Keratinocyte (primary cell): Measurements from ENCODE around the gene MAP3K3. TPM values are rescaled to one million over a fixed set of nuclear protein-coding genes. Genes with fewer than 3 reads are reported as not detected.

ENCODE experiments used
- DNase-seq: peaks from one replicate; pipeline ENCODE4 v3.0.0-alpha.2; 2011; ENCODE audit warnings: low read depth, missing footprints, low spot score
- FAIRE-seq: peaks from 2 replicates; lab custom pipeline; 2011; peaks lifted over from hg19 to GRCh38; lab: Jason Lieb, UNC
- H2AFZ ChIP-seq: 2 replicates; pipeline ENCODE4 v1.6.0; 2012; ENCODE audit warnings: low read length, control low read depth, inconsistent platforms; ENCODE audit not compliant: control insufficient read depth
- H3K27ac ChIP-seq: 2 replicates; pipeline ENCODE4 v1.5.1; 2011; ENCODE audit warnings: low read length; ENCODE audit not compliant: control insufficient read depth, insufficient read depth
- H3K27me3 ChIP-seq: 3 replicates; pipeline ENCODE4 v1.6.0; 2011; ENCODE audit warnings: low read length; ENCODE audit not compliant: control insufficient read depth, insufficient read depth; ENCODE audit errors: extremely low read depth
- H3K36me3 ChIP-seq, 2 experiments: 2 replicates in 1 of 2; 3 replicates in 1 of 2; pipeline ENCODE4 v1.5.1; 2011; ENCODE audit warnings: low read length in 2 of 2, mild to moderate bottlenecking in 1 of 2; ENCODE audit not compliant: control insufficient read depth in 2 of 2, insufficient read depth in 2 of 2; ENCODE audit errors: extremely low read depth in 1 of 2
- H3K4me1 ChIP-seq: 3 replicates; pipeline ENCODE4 v1.5.1; 2011; ENCODE audit warnings: low read length; ENCODE audit not compliant: control insufficient read depth, insufficient read depth; ENCODE audit errors: extremely low read depth
- H3K4me2 ChIP-seq: 3 replicates; pipeline ENCODE4 v1.6.0; 2011; ENCODE audit warnings: low read depth, low read length; ENCODE audit not compliant: control insufficient read depth, insufficient read depth; ENCODE audit errors: extremely low read depth
- H3K4me3 ChIP-seq, 3 experiments: fragments of 200-600 bp in 1 of 3; sonication (generic) in 1 of 3; 2 replicates in 2 of 3; 3 replicates in 1 of 3; pipeline ENCODE4 v1.5.1; 2011 to 2016; ENCODE audit warnings: low read length in 3 of 3, mild to moderate bottlenecking in 3 of 3, control low read depth in 2 of 3, inconsistent platforms in 1 of 3, low read depth in 1 of 3, mixed read lengths in 1 of 3, mixed run types in 1 of 3, moderate library complexity in 1 of 3; ENCODE audit not compliant: control insufficient read depth in 2 of 3, insufficient read depth in 2 of 3; ENCODE audit errors: extremely low read depth in 1 of 3
- H3K79me2 ChIP-seq: 2 replicates; pipeline ENCODE4 v1.6.0; 2012; ENCODE audit warnings: low read length; ENCODE audit not compliant: control insufficient read depth, insufficient read depth
- H3K9ac ChIP-seq: 3 replicates; pipeline ENCODE4 v1.6.0; 2011; ENCODE audit warnings: low read length; ENCODE audit not compliant: control insufficient read depth, insufficient read depth; ENCODE audit errors: extremely low read depth
- H3K9me1 ChIP-seq: 3 replicates; pipeline ENCODE4 v1.6.0; 2011; ENCODE audit warnings: low read length; ENCODE audit not compliant: control insufficient read depth, insufficient read depth; ENCODE audit errors: extremely low read depth
- H3K9me3 ChIP-seq: 2 replicates; pipeline ENCODE4 v1.5.1; 2012; ENCODE audit warnings: low read depth, low read length; ENCODE audit not compliant: control insufficient read depth
- H4K20me1 ChIP-seq: 3 replicates; pipeline ENCODE4 v1.6.0; 2011; ENCODE audit warnings: low read length; ENCODE audit not compliant: control insufficient read depth, insufficient read depth; ENCODE audit errors: extremely low read depth
- CTCF ChIP-seq, 3 experiments: IDR thresholded peaks in 1 of 3; conservative IDR thresholded peaks in 1 of 3; optimal IDR thresholded peaks in 1 of 3; 2 replicates in 2 of 3; 3 replicates in 1 of 3; pipeline versions ENCODE3 to v1.5.1; 2011; ENCODE audit warnings: low read length in 3 of 3, mild to moderate bottlenecking in 3 of 3, moderate library complexity in 2 of 3, control low read depth in 1 of 3, inconsistent platforms in 1 of 3; ENCODE audit not compliant: insufficient read depth in 2 of 3; ENCODE audit errors: extremely low read depth in 1 of 3
- EZH2 ChIP-seq: IDR thresholded peaks from one replicate; pipeline ENCODE4 v1.6.1; 2012; ENCODE audit warnings: inconsistent platforms, mild to moderate bottlenecking, low read length, moderate library complexity
- dilution Hi-C: fragments of 300-500 bp; cut with MboI; formaldehyde crosslinking; loops from one replicate; pipeline ENCODE4 v1.7.0; 2020; ENCODE audit warnings: low sequenced_read_pairs; ENCODE audit not compliant: extremely low pct_ligation_motif_present
- polyA plus RNA-seq, 5 experiments: library from polyadenylated mRNA; depleted of rRNA in 3 of 5; stranded (reverse) in 3 of 5; stranded (forward) in 1 of 5; unstranded in 1 of 5; fragments of >200 nt; gene quantifications; 1 replicate in 1 of 5; 2 replicates in 3 of 5; 3 replicates in 1 of 5; pipeline versions ENCODE4 v1.2.1 to v1.2.3, GENCODE V29; 2011 to 2012; ENCODE audit warnings: missing spikeins in 2 of 5, low read depth in 1 of 5, low replicate concordance in 1 of 5

Gene MAP3K3
- polyA plus RNA-seq, 1 donor (not counting 4 experiments of a cell fraction or from before 2014, with no cell fraction given): 9.8 TPM

- FAIRE-seq: no peak
- Histone ChIP-seq H3K9me1 (no peaks in the 10 kb centered on the region), H3K9ac (no peak overlapping the region), H3K27me3 (no peaks in the 10 kb centered on the region), H2AFZ (no peak overlapping the region), H3K4me3 (no peak overlapping the region), H3K79me2 (peaks cover 4% of the 10 kb centered on the region), H3K36me3 (peaks cover 0 to 1% of the 10 kb centered on the region in 2 experiments), H3K9me3 (no peaks in the 10 kb centered on the region), H3K4me2 (no peak overlapping the region), H4K20me1 (no peaks in the 10 kb centered on the region), H3K4me1 (peaks cover 3% of the 10 kb centered on the region), H3K27ac (no peak overlapping the region)
- dilution Hi-C loops: no loop called here
- TF ChIP-seq EZH2 (no peak), CTCF (optimal IDR thresholded peaks at IDR 0.05 in 1 of 3, IDR thresholded peaks at IDR 0.05 in 1 of 3, conservative IDR thresholded peaks at IDR 0.05 in 1 of 3; ENCODE audit: extremely low read depth in 1 of 3, insufficient read depth in 2 of 3, low read length in 3 of 3) (no peak)
- no peak for DNase-seq
Observed at GRCh38 chr17:63735691-63736090, 113.5 kb downstream of the MAP3K3 start.

GRCh38 chr17:63740464-63741142 lies 118.4 kb downstream of the MAP3K3 start:
- H3K79me2 ChIP-seq: peaks cover 4% of the 10 kb centered on the region
- FAIRE-seq: no peak
- H2AFZ ChIP-seq: peak overlapping the region; percentile 17

More at GRCh38 chr17:63740464-63741142, 118.4 kb downstream of the MAP3K3 start:
- H3K9ac ChIP-seq: peak overlapping the region; percentile 93
- peaks cover 5% of the 10 kb centered on the region for H3K4me1 ChIP-seq
- H3K9me3 ChIP-seq: no peaks in the 10 kb centered on the region
- H3K4me2 ChIP-seq: peak overlapping the region; percentile 91
- no peaks in the 10 kb centered on the region for H3K36me3 ChIP-seq
- no peak for TF ChIP-seq EZH2
- no peak for TF ChIP-seq CTCF (optimal IDR thresholded peaks at IDR 0.05 in 1 of 3, IDR thresholded peaks at IDR 0.05 in 1 of 3, conservative IDR thresholded peaks at IDR 0.05 in 1 of 3; ENCODE audit: extremely low read depth in 1 of 3, insufficient read depth in 2 of 3, low read length in 3 of 3)
- no peak for DNase-seq
- dilution Hi-C loops: no loop called here
- peak overlapping the region; percentile 87 for H3K27ac ChIP-seq
- H3K27me3 ChIP-seq: no peaks in the 10 kb centered on the region
- no peaks in the 10 kb centered on the region for H3K9me1 ChIP-seq
- H3K4me3 ChIP-seq: peak overlapping the region; percentile 85 to 94 (median 91)
- no peaks in the 10 kb centered on the region for H4K20me1 ChIP-seq
